Right lobe of liver (tissue), 6 donors: Measurements from ENCODE around the gene GPR31. TPM values are rescaled to one million over a fixed set of nuclear protein-coding genes. Genes with fewer than 3 reads are reported as not detected.

Experiments
- ATAC-seq, 4 donors: fragments of 200-7000 bp; cut with Tn5 transposase; one replicate each; pipeline ENCODE4 v1.9.1; 2020; ENCODE audit warnings: mild to moderate bottlenecking in 4 of 4, moderate library complexity in 4 of 4
- DNase-seq, 3 donors: peaks; one replicate each; pipeline ENCODE4 v3.0.0-alpha.2; 2020
- H3K27ac ChIP-seq, 3 donors: fragments of 200-600 bp; one replicate each; pipeline ENCODE4 v1.8.0; 2022
- H3K27me3 ChIP-seq, 2 donors: fragments of 200-600 bp; one replicate each; pipeline ENCODE4 v1.8.0; 2022
- H3K36me3 ChIP-seq, 4 donors: fragments of 200-600 bp; sonication (generic) in 1 of 4; one replicate each; pipeline versions ENCODE4 v1.5.1 to v1.8.0; 2017 to 2022; ENCODE audit warnings: control low read depth in 1 of 4
- H3K4me1 ChIP-seq, 4 donors: fragments of 200-600 bp; sonication (generic) in 1 of 4; one replicate each; pipeline versions ENCODE4 v1.5.1 to v1.8.0; 2017 to 2022; ENCODE audit warnings: control low read depth in 1 of 4
- H3K4me3 ChIP-seq, 3 donors: fragments of 200-600 bp; one replicate each; pipeline ENCODE4 v1.8.0; 2022
- H3K9me3 ChIP-seq, 4 donors: fragments of 200-600 bp; sonication (generic) in 1 of 4; one replicate each; pipeline versions ENCODE4 v1.5.1 to v1.8.0; 2017 to 2022; ENCODE audit warnings: control low read depth in 1 of 4
- POLR2A ChIP-seq: fragments of 450-650 bp; IDR thresholded peaks from one replicate; pipeline ENCODE4 v1.6.1; 2017; ENCODE audit warnings: antibody characterized with exemption, mild to moderate bottlenecking
- WGBS: methylation state at CpG from one replicate; pipeline ENCODE4 v1.1.6; 2018; ENCODE audit warnings: low coverage, low lambda C conversion rate; ENCODE audit not compliant: insufficient coverage; ENCODE audit errors: missing lambda C conversion rate; 5-methylcytosine and 5-hydroxymethylcytosine counted together
- intact Hi-C, 2 donors: fragments of 100-400 bp; cut with DNase I; formaldehyde crosslinking; loops; one replicate each; pipeline versions ENCODE4 v1.11.2 to v1.14.1; 2022
- total RNA-seq, 6 experiments: library from RNA; depleted of rRNA in 2 of 6; stranded (reverse); fragments of >200 nt in 2 of 6; fragmentation: NEBNext Ultra II Directional in 3 of 6; extraction: Animal tissue kit (Norgen Biotek cat#: 25700) in 3 of 6; gene quantifications; one replicate each; pipeline versions ENCODE4 v1.1.0 to v1.2.4, GENCODE V29; 2016 to 2023
- TF ChIP-seq, protein P1 (sequence below), 4 donors: fragments of 200-600 bp in 3 of 4; fragments of 450-650 bp in 1 of 4; IDR thresholded peaks; one replicate each; pipeline versions ENCODE4 v1.5.1 to v1.8.0; 2016 to 2022; ENCODE audit warnings: antibody characterized with exemption in 4 of 4, mild to moderate bottlenecking in 2 of 4
- donor health status: DM: no; HTN: yes; CAD: no.
- donor health status: DM: no; HTN: no; CAD: no.
- donor health status: DM: no; HTN: no; CAD: no.
- donor health status: DM: no; HTN: yes; CAD: no.
- donor health status: DM: no; HTN: yes; CAD: no.

GPR31 gene
- total RNA-seq, 6 experiments from 2014 or later: not detected

DNA sequence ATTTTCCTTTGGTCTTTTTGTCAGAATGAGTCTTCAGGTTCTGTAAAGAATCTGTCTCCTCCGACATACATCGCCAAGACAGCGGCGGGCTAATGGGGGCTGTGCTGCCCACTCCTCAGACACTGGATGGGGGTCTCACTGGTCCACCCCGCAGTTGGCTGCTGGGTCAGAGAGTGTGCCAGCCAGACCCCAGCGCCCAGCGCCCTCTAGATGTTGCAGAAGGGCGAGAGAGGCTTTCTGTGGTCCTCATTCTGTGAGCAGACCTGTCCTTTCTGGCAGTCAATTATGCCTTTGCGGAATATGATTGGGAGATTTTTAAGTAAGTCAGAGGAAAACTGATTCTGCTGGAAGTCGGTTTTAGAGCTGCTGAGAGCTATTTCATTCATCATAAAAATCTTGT lies 42.7 kb downstream of the GPR31 start:
- Histone ChIP-seq H3K27me3 (no peaks in the 10 kb centered on the region), H3K36me3 (no peaks in the 10 kb centered on the region), H3K9me3 (no peaks in the 10 kb centered on the region), H3K4me3 (no peak overlapping the region), H3K27ac (no peak overlapping the region), H3K4me1 (no peaks in the 10 kb centered on the region)
- DNase-seq (no peak), ATAC-seq (no peak)
- TF ChIP-seq, protein P1, sequence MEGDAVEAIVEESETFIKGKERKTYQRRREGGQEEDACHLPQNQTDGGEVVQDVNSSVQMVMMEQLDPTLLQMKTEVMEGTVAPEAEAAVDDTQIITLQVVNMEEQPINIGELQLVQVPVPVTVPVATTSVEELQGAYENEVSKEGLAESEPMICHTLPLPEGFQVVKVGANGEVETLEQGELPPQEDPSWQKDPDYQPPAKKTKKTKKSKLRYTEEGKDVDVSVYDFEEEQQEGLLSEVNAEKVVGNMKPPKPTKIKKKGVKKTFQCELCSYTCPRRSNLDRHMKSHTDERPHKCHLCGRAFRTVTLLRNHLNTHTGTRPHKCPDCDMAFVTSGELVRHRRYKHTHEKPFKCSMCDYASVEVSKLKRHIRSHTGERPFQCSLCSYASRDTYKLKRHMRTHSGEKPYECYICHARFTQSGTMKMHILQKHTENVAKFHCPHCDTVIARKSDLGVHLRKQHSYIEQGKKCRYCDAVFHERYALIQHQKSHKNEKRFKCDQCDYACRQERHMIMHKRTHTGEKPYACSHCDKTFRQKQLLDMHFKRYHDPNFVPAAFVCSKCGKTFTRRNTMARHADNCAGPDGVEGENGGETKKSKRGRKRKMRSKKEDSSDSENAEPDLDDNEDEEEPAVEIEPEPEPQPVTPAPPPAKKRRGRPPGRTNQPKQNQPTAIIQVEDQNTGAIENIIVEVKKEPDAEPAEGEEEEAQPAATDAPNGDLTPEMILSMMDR (IDR thresholded peaks at IDR 0.05): no peak
- no peak for TF ChIP-seq POLR2A
- intact Hi-C loops: no loop called here
- 45% methylated on average over 1 of the region's 10 CpGs for WGBS

DNA sequence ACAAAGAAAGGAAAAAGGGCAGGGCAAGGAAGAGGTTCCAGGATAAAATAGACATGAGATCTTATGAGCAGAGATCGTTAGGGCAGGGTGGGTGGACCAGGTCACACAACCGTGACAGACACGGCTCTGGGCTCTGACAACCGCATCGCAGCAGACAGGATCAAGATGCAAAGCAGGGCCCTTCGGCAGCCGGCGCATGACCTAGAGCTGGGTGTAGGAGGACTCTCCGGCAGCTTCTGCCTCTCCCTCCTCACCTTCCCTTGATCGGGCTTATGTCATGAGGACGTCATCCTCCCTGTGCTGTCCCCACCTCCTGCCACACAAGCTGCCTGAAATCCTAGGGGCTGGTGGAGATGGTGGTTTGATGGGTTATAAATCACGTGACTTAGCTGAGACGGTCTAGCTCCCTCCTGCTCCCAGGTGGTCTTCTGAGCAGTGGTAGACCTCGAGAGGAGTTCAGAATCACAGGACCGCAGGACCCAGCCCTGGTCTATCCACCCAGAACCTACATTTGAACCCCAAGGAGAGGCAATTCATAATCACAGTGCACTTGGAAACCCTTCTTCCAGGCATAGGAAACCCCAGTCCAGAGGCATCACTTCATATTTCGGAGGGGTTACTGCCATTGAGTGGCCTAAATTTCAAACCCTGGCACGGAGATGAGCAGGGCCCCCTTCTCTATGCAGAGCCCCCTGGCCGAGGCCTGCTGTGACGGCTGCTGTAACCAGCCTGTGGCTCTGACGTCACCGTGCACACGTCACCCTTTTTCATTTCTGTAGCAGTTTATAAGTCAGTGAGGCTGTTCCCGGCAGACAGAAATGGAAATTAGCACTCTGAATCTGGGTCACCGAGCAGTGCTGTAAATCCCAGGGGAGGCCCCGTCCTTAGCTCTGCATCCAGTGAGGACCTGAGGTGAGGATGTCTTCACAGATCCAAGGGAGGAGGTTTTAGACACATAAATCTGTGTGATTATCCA lies 43.6 kb downstream of the GPR31 start:
- no peak for DNase-seq
- WGBS: 56% methylated on average over 14 of the region's 25 CpGs
- H3K36me3 ChIP-seq: no peaks in the 10 kb centered on the region

DNA sequence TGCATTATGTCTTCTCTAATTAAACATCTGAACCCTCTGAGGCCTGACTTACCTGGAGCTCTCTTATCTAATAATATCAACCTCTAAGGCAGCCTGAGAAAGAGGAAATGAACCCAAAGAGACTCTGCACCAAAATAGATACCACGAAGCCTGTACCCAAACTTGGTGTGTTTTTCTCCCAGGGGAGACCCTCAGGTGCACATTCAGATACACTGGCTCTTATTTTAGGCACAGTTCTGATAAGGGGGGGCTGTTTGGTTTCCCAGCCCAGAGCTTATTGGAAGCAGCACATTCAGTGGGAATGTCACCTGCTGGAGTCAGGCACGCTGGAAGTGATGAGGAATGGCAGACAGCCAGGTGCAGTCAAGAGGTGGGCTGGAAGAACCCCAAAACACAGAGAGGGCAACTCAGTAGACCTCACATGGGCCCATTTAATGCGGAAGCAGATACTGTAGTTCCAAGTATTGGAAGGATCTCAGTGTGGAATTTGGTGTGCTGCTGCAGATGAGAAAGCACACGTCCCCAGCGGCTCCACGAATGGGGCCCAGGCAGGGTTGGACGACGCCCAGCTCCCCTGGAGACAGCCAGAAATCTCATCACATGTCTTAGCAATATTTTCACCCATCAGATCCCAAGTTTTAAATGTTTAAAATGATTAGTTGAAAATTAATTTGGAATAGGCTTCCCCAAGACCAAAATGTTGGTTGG lies 44.6 kb downstream of the GPR31 start:
- 48% methylated on average over 4 of the region's 8 CpGs for WGBS
- Histone ChIP-seq H3K27ac (no peak overlapping the region), H3K9me3 (no peaks in the 10 kb centered on the region), H3K4me3 (no peak overlapping the region), H3K36me3 (no peaks in the 10 kb centered on the region), H3K4me1 (no peaks in the 10 kb centered on the region), H3K27me3 (no peaks in the 10 kb centered on the region)
- DNase-seq: no peak
- no peak for ATAC-seq
- TF ChIP-seq, protein P1 (IDR thresholded peaks at IDR 0.05): no peak
- no peak for TF ChIP-seq POLR2A
- intact Hi-C loops: no loop called here

More for the DNA sequence above, 43.6 kb downstream of the GPR31 start:
- intact Hi-C loops: no loop called here
- Histone ChIP-seq H3K9me3 (no peaks in the 10 kb centered on the region), H3K27ac (no peak overlapping the region), H3K27me3 (no peaks in the 10 kb centered on the region), H3K4me1 (no peaks in the 10 kb centered on the region), H3K4me3 (no peak overlapping the region)
- TF ChIP-seq POLR2A: no peak
- TF ChIP-seq, protein P1 (IDR thresholded peaks at IDR 0.05): no peak
- peak in 3 of 4 donors; percentile 19 to 43 (median 24) for ATAC-seq

DNA sequence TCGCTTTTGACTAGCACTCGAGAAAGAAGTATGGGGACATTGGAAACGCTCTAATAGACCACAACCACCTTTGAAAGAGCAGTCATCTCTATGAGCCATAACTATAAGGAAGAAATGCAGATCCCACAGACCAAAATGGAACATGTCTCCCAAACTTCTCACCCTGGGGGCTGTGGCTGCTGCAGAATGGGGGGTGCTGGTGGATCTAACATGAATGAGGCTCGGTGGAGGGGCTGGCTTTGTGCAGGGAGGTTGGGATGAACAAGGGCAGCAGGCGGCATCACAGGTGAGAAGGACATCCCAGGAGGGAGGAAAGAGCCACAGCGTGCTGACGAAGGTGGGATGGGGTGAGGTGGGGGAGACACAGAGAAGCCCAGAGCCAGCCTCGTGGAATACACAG lies 45.4 kb downstream of the GPR31 start:
- ATAC-seq (no peak), DNase-seq (no peak)
- TF ChIP-seq POLR2A: no peak
- TF ChIP-seq, protein P1 (IDR thresholded peaks at IDR 0.05): no peak
- Histone ChIP-seq H3K9me3 (no peaks in the 10 kb centered on the region), H3K36me3 (no peaks in the 10 kb centered on the region), H3K27ac (no peak overlapping the region), H3K4me1 (no peaks in the 10 kb centered on the region), H3K4me3 (no peak overlapping the region), H3K27me3 (no peaks in the 10 kb centered on the region)
- WGBS: 70% methylated on average over 8 of the region's 8 CpGs
- intact Hi-C loops: no loop called here
